ENCODE data around the gene DCTPP1.

- TF ChIP-seq RAD21 (IDR thresholded peaks at IDR 0.05; ENCODE audit: low read length) (no peak), CTCF (IDR thresholded peaks at IDR 0.05) (no peak), EP300 (IDR thresholded peaks at IDR 0.05; ENCODE audit: borderline replicate concordance in 1 of 2, low read depth in 1 of 2, low read length in 1 of 2) (no peak), MXI1 (IDR thresholded peaks at IDR 0.05; ENCODE audit: low read depth, low read length) (no peak), POLR2AphosphoS5 (IDR thresholded peaks at IDR 0.05; ENCODE audit: low read depth, low read length) (no peak), GABPA (IDR thresholded peaks at IDR 0.05; ENCODE audit: low read depth) (no peak), EZH2phosphoT487 (IDR thresholded peaks at IDR 0.05; ENCODE audit: borderline replicate concordance, low read depth) (no peak), TAF1 (IDR thresholded peaks at IDR 0.05; ENCODE audit: borderline replicate concordance, low read depth, low read length) (no peak), REST (IDR thresholded peaks at IDR 0.05; ENCODE audit: low read depth, low read length) (no peak), FOSL2 (IDR thresholded peaks at IDR 0.05; ENCODE audit: borderline replicate concordance, low read depth) (no peak), YY1 (IDR thresholded peaks at IDR 0.05; ENCODE audit: low read depth) (no peak)
Observed at GRCh38 chr16:30416047-30416603, 13.7 kb downstream of the DCTPP1 start.
